H9 (cell line): Measurements from ENCODE around the gene NUP210L. TPM values are rescaled to one million over a fixed set of nuclear protein-coding genes. Genes with fewer than 3 reads are reported as not detected.

Source experiments
- DNase-seq: peaks from one replicate; pipeline ENCODE4 v3.0.0-alpha.2; 2017
- H2AFZ ChIP-seq: one replicate; pipeline ENCODE4 v1.6.1; 2013; ENCODE audit warnings: mild to moderate bottlenecking, low read length, control low read depth, moderate library complexity
- H2AK5ac ChIP-seq: 2 replicates; pipeline ENCODE4 v1.6.1; 2013; ENCODE audit warnings: low read length, control low read depth, mixed read lengths; ENCODE audit not compliant: insufficient read length
- H2BK120ac ChIP-seq: one replicate; pipeline ENCODE4 v1.6.1; 2013; ENCODE audit warnings: low read depth, mild to moderate bottlenecking, low read length, control low read depth, inconsistent platforms; ENCODE audit not compliant: poor library complexity, severe bottlenecking
- H2BK12ac ChIP-seq: 2 replicates; pipeline ENCODE4 v1.6.1; 2013; ENCODE audit warnings: low read length, control low read depth, mixed read lengths, low read depth; ENCODE audit not compliant: insufficient read length
- H2BK15ac ChIP-seq: 2 replicates; pipeline ENCODE4 v1.6.1; 2013; ENCODE audit warnings: low read depth, low read length, control low read depth
- H2BK20ac ChIP-seq: one replicate; pipeline ENCODE4 v1.6.1; 2013; ENCODE audit warnings: low read depth, mild to moderate bottlenecking, low read length, control low read depth, inconsistent platforms; ENCODE audit not compliant: poor library complexity, severe bottlenecking
- H2BK5ac ChIP-seq: 2 replicates; pipeline ENCODE4 v1.6.1; 2013; ENCODE audit warnings: low read length, control low read depth, mixed read lengths; ENCODE audit not compliant: insufficient read length
- H3K14ac ChIP-seq: 2 replicates; pipeline ENCODE4 v1.6.1; 2013; ENCODE audit warnings: low read length, control low read depth; ENCODE audit not compliant: insufficient read depth
- H3K18ac ChIP-seq: 2 replicates; pipeline ENCODE4 v1.6.1; 2013; ENCODE audit warnings: low read depth, mild to moderate bottlenecking, mixed read lengths, low read length, control low read depth; ENCODE audit not compliant: insufficient read length
- H3K23ac ChIP-seq: 2 replicates; pipeline ENCODE4 v1.6.1; 2013; ENCODE audit warnings: low read length, control low read depth, mixed read lengths, low read depth; ENCODE audit not compliant: insufficient read length
- H3K23me2 ChIP-seq: 2 replicates; pipeline ENCODE4 v1.6.1; 2013; ENCODE audit warnings: low read depth, mild to moderate bottlenecking, mixed read lengths, low read length, control low read depth; ENCODE audit not compliant: insufficient read length, poor library complexity, severe bottlenecking
- H3K27ac ChIP-seq: 2 replicates; pipeline ENCODE4 v1.5.1; 2013; ENCODE audit warnings: low read length, control low read depth, mixed read lengths, low read depth; ENCODE audit not compliant: insufficient read length
- H3K27me3 ChIP-seq: 2 replicates; pipeline ENCODE4 v1.6.1; 2013; ENCODE audit warnings: low read length, control low read depth, inconsistent platforms; ENCODE audit not compliant: insufficient read depth
- H3K4ac ChIP-seq: 2 replicates; pipeline ENCODE4 v1.6.1; 2013; ENCODE audit warnings: low read depth, mild to moderate bottlenecking, control low read depth, inconsistent platforms, low read length, moderate library complexity
- H3K4me1 ChIP-seq: 2 replicates; pipeline ENCODE4 v1.6.1; 2013; ENCODE audit warnings: low read length, control low read depth, inconsistent platforms; ENCODE audit not compliant: insufficient read depth
- H3K4me2 ChIP-seq: 2 replicates; pipeline ENCODE4 v1.6.1; 2013; ENCODE audit warnings: low read length, control low read depth, mixed read lengths; ENCODE audit not compliant: insufficient read length, insufficient read depth
- H3K56ac ChIP-seq: 2 replicates; pipeline ENCODE4 v1.6.1; 2013; ENCODE audit warnings: low read depth, mild to moderate bottlenecking, mixed read lengths, low read length, control low read depth; ENCODE audit not compliant: insufficient read length
- H3K79me1 ChIP-seq: 2 replicates; pipeline ENCODE4 v1.6.1; 2013; ENCODE audit warnings: low read depth, mild to moderate bottlenecking, moderate library complexity, low read length, control low read depth, inconsistent platforms; ENCODE audit not compliant: insufficient read depth, poor library complexity, severe bottlenecking
- H3K79me2 ChIP-seq: 2 replicates; pipeline ENCODE4 v1.6.1; 2013; ENCODE audit warnings: low read length, control low read depth, inconsistent platforms; ENCODE audit not compliant: insufficient read depth
- H3K9ac ChIP-seq: 2 replicates; pipeline ENCODE4 v1.6.1; 2013; ENCODE audit warnings: low read length, control low read depth, mixed read lengths; ENCODE audit not compliant: insufficient read length; ENCODE audit errors: extremely low read depth
- H3K9me3 ChIP-seq: one replicate; pipeline ENCODE4 v1.6.1; 2013; ENCODE audit warnings: low read depth, low read length, inconsistent platforms; ENCODE audit not compliant: control insufficient read depth
- H3T11ph ChIP-seq: one replicate; pipeline ENCODE4 v1.6.1; 2013; ENCODE audit warnings: mild to moderate bottlenecking, low read length, control low read depth, inconsistent platforms
- H4K20me1 ChIP-seq: one replicate; pipeline ENCODE4 v1.6.1; 2013; ENCODE audit not compliant: control insufficient read depth, insufficient read length, insufficient read depth
- H4K5ac ChIP-seq: 2 replicates; pipeline ENCODE4 v1.6.1; 2013; ENCODE audit warnings: low read depth, mild to moderate bottlenecking, mixed read lengths, low read length, control low read depth; ENCODE audit not compliant: insufficient read length
- H4K8ac ChIP-seq: replicated peaks from 2 replicates; pipeline ENCODE4 v1.6.1; 2013; ENCODE audit warnings: low read length, control low read depth, mixed read lengths, low read depth; ENCODE audit not compliant: insufficient read length
- H4K91ac ChIP-seq: 2 replicates; pipeline ENCODE4 v1.6.1; 2013; ENCODE audit warnings: low read depth, mild to moderate bottlenecking, moderate library complexity, mixed read lengths, low read length, control low read depth; ENCODE audit not compliant: insufficient read length
- H3K27ac Mint-ChIP-seq, 3 experiments: 2 replicates in 2 of 3; 3 replicates in 1 of 3; pipeline ENCODE4 v1.8.0; 2020 to 2021; ENCODE audit warnings: mixed read lengths in 3 of 3, mild to moderate bottlenecking in 1 of 3, moderate library complexity in 1 of 3
- H3K27me3 Mint-ChIP-seq: 2 replicates; pipeline ENCODE4 v1.8.0; 2021; ENCODE audit warnings: low read depth, mild to moderate bottlenecking, moderate library complexity, mixed read lengths
- H3K36me3 Mint-ChIP-seq, 3 experiments: 2 replicates in 2 of 3; 3 replicates in 1 of 3; pipeline ENCODE4 v1.8.0; 2020 to 2021; ENCODE audit warnings: low read depth in 3 of 3, mixed read lengths in 3 of 3; ENCODE audit not compliant: insufficient read depth in 1 of 3
- H3K4me1 Mint-ChIP-seq, 2 experiments: 2 replicates each; pipeline ENCODE4 v1.8.0; 2020; ENCODE audit warnings: mixed read lengths in 2 of 2
- H3K4me3 Mint-ChIP-seq, 2 experiments: 2 replicates in 1 of 2; 3 replicates in 1 of 2; pipeline ENCODE4 v1.8.0; 2020 to 2021; ENCODE audit warnings: mild to moderate bottlenecking in 2 of 2, mixed read lengths in 2 of 2, moderate library complexity in 1 of 2
- H3K9me3 Mint-ChIP-seq, 2 experiments: 2 replicates in 1 of 2; 3 replicates in 1 of 2; pipeline ENCODE4 v1.8.0; 2020; ENCODE audit warnings: mild to moderate bottlenecking in 2 of 2, mixed read lengths in 2 of 2, moderate library complexity in 1 of 2
- CTCF ChIP-seq: fragments of 200-600 bp; sonication (generic); conservative IDR thresholded peaks from 3 replicates; pipeline ENCODE4 v1.8.0; 2021; ENCODE audit warnings: antibody characterized with exemption, mild to moderate bottlenecking
- WGBS: extraction: QIAGEN DNeasy Blood & Tissue Kit; methylation state at CpG from one replicate; pipeline ENCODE4 v1.1.7; 2013; ENCODE audit warnings: missing lambda C conversion rate, low lambda C conversion rate, mixed read lengths; ENCODE audit not compliant: insufficient read length; ENCODE audit errors: extremely low coverage; 5-methylcytosine and 5-hydroxymethylcytosine counted together
- total RNA-seq: library from RNA; stranded (reverse); gene quantifications from 2 replicates; pipeline ENCODE4 v1.2.1, GENCODE V29; 2021

The NUP210L gene
- total RNA-seq, 1 experiment from 2014 or later = 0.04 TPM

GRCh38 chr1:153961421-153961820 is 193.5 kb downstream of the NUP210L start:
- Histone ChIP-seq H3K27me3 (no peaks in the 10 kb centered on the region), H2BK5ac (no peak overlapping the region), H3T11ph (no peak overlapping the region), H3K79me2 (peaks cover 31% of the 10 kb centered on the region; the same call in 1 of the 2 replicates), H3K27ac (no peak overlapping the region), H3K4me1 (no peaks in the 10 kb centered on the region), H2AK5ac (no peak overlapping the region), H3K79me1 (peaks cover 15% of the 10 kb centered on the region), H3K4ac (no peak overlapping the region), H2BK15ac (no peak overlapping the region), H3K14ac (no peak overlapping the region), H4K20me1 (no peaks in the 10 kb centered on the region), H2BK12ac (no peak overlapping the region), H4K91ac (no peak overlapping the region), H3K9ac (peak overlapping the region; percentile 96), H3K4me2 (peak overlapping the region; percentile 96), H4K8ac (no peak overlapping the region), H3K56ac (no peak overlapping the region), H3K23me2 (peaks cover 29% of the 10 kb centered on the region), H3K18ac (no peak overlapping the region), H2AFZ (no peak overlapping the region), H4K5ac (no peak overlapping the region), H3K9me3 (no peaks in the 10 kb centered on the region), H3K23ac (no peak overlapping the region), H2BK120ac (no peak overlapping the region), H2BK20ac (no peak overlapping the region)
- peaks cover 48 to 63% of the 10 kb centered on the region in 2 experiments for H3K4me1 Mint-ChIP-seq
- peaks cover 0 to 4% of the 10 kb centered on the region in 2 experiments; a peak in 2 of 5 replicates for H3K9me3 Mint-ChIP-seq
- WGBS = no CpG with 5 or more reads among the region's 4 CpGs
- TF ChIP-seq CTCF = no peak
- H3K27me3 Mint-ChIP-seq = no peaks in the 10 kb centered on the region
- peak overlapping the region; percentile 90 to 97 (median 92); a peak in 5 of 7 replicates for H3K27ac Mint-ChIP-seq
- H3K4me3 Mint-ChIP-seq = peak overlapping the region; percentile 89 to 94
- H3K36me3 Mint-ChIP-seq = peaks cover 33 to 40% (median 36%) of the 10 kb centered on the region in 3 experiments
- no peak for DNase-seq
